PC-9 (cell line): ENCODE measurements around the gene ETV3L.

Experiments used
- CTCF ChIP-seq: fragments of 200-600 bp; sonication (generic); conservative IDR thresholded peaks from 2 replicates; pipeline ENCODE4 v1.6.1; 2017; ENCODE audit warnings: mixed run types, antibody characterized with exemption, mild to moderate bottlenecking, moderate library complexity
- EZH2 ChIP-seq: fragments of 200-600 bp; sonication (generic); IDR thresholded peaks from 2 replicates; pipeline ENCODE4 v1.8.0; 2017; ENCODE audit warnings: antibody characterized with exemption, low read depth

GRCh38 chr1:157119008-157119407 is 19.4 kb upstream of the ETV3L start:
- no peak for TF ChIP-seq CTCF
- no peak for TF ChIP-seq EZH2
